ENCODE measurements around the gene PPP2R5C.

GRCh38 chr14:101869217-101869616, 107.7 kb downstream of the PPP2R5C start:
- TF ChIP-seq CTCF (IDR thresholded peaks at IDR 0.05; ENCODE audit: low read depth, low read length, poor library complexity, severe bottlenecking) (no peak), EZH2phosphoT487 (IDR thresholded peaks at IDR 0.05; ENCODE audit: borderline replicate concordance, low read length) (no peak)

Data from DOHH2 (cell line).